Measurements from ENCODE around the gene ATP5MC3. TPM values are rescaled to one million over a fixed set of nuclear protein-coding genes. Genes with fewer than 3 reads are reported as not detected.

The ATP5MC3 gene
- total RNA-seq, 4 donors from 2014 or later = 62.7 to 170 (median 105) TPM

- intact Hi-C loops (cut with DNase I; ENCODE audit: low total_unique reads) = no loop called here
- 0% methylated on average over 55 to 56 of the region's 56 CpGs for WGBS, 2 donors
- no peak for TF ChIP-seq POLR2A (IDR thresholded peaks at IDR 0.05)
- peak in 1 of 3 donors; percentile 22 for TF ChIP-seq CTCF (IDR thresholded peaks at IDR 0.05)
- DNase-seq (ENCODE audit: low spot score in 2 of 2) = peak; percentile 99
- peak within 1 kb of the TSS; percentile 97 for H3K4me3 ChIP-seq (ENCODE audit: low read depth, poor library complexity, severe bottlenecking)
Observed at GRCh38 chr2:175167792-175168563, 13.5 kb downstream of the ATP5MC3 start, which contains the start of gene ATF2. Gene ATF2, minus strand, starts transcription at chr2:175168203. Its CDS starts 31,760 bp downstream, at chr2:175136443.

DNA sequence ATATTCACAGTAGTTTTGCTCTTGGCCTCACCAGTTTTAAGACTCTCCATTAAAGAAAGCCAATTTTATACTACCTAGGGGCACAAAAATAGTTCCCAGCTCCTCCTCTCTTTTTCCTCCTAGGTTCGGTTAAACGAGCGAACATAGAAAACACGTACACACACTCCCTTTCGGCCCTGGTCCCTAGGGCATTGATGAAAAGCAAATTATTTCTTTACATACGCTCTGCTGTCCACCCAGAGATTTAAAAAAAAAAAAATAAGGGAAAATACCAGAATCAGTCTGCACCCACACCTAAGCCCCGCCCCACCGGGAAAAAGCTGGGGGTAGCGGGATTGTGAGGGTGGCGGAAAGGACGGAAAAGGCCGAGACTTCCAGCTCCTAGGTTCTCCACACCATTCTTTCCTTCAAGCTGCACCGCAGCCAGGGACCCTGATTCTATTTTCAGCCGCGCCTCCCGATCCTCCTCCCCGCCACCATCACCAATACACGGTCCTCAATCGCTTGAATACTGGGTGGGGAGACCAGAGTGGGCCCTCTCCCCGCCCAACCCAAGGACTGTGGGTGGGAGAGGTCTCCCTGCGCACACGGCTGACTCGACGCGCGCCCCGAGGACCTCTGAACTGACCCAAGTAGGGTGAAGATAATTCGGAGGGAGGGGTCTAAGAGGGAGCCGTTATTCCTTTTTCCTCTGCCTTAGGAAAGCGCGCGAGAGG is 14.3 kb downstream of the ATP5MC3 start:
- DNase-seq (ENCODE audit: low spot score in 2 of 2) = peak; percentile 26 to 86
- TF ChIP-seq CTCF (IDR thresholded peaks at IDR 0.05) (no peak), POLR2A (IDR thresholded peaks at IDR 0.05) (no peak)
- H3K4me3 ChIP-seq (ENCODE audit: low read depth, poor library complexity, severe bottlenecking) = peak overlapping the region; percentile 97
- 0 to 1% methylated on average over 32 of the region's 32 CpGs for WGBS, 2 donors
- intact Hi-C loops (cut with DNase I; ENCODE audit: low total_unique reads) = no loop called here

DNA sequence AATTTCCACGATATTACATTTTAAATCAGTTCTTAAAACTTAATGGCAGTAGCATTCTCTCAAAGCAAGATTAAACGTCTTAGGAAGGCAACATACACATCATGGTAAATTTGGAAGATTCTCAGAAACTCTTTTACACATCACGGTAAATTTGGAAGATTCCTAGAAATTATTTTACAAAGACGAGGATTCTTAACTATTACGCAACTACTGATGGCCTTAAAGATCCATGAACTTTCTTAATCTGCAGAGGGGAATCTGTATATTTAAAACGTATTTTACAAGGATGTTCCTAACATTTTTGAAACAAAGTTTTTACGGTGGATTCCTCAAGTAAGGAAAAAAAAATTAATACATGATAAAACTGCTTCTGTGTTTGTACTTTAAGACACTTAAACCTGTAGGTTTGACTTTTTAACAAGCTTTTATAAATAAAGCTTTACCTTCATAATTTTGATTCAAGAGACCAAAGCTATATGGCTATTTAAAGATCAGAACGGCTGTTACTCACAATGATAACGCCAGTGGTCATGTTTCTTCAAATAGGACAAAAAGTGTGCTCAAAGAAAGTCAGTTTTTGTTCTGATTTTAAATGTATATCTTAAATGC is 15.2 kb downstream of the ATP5MC3 start:
- DNase-seq (ENCODE audit: low spot score in 2 of 2) = no peak
- H3K4me3 ChIP-seq (ENCODE audit: low read depth, poor library complexity, severe bottlenecking) = no peak overlapping the region
- WGBS, 2 donors = 40 to 44% methylated on average over 9 of the region's 9 CpGs
- no peak for TF ChIP-seq CTCF (IDR thresholded peaks at IDR 0.05)
- TF ChIP-seq POLR2A (IDR thresholded peaks at IDR 0.05) = no peak
- intact Hi-C loops (cut with DNase I; ENCODE audit: low total_unique reads) = no loop called here

DNA sequence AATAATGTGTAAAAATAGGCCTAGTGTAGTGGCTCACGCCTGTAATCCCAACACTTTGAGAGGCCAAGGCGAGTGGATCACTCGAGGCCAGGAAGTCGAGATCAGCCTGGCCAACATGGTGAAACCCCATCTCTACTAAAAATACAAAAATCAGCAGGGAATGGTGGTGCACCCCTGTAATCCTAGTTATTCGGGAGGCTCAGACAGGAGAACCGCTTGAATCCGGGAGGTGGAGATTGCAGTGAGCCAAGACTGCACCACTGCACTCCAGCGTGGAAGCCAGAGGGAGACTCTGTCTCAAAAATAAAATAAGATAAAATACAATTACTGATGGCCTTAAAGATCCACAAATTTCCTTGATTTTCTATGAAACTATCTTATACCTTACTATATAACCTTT is 17.3 kb downstream of the ATP5MC3 start:
- TF ChIP-seq CTCF (IDR thresholded peaks at IDR 0.05) (no peak), POLR2A (IDR thresholded peaks at IDR 0.05) (no peak)
- WGBS, 2 donors = 96 to 97% methylated on average over 8 of the region's 8 CpGs
- H3K4me3 ChIP-seq (ENCODE audit: low read depth, poor library complexity, severe bottlenecking) = no peak overlapping the region
- DNase-seq (ENCODE audit: low spot score in 2 of 2) = no peak
- intact Hi-C loops (cut with DNase I; ENCODE audit: low total_unique reads) = no loop called here

DNA sequence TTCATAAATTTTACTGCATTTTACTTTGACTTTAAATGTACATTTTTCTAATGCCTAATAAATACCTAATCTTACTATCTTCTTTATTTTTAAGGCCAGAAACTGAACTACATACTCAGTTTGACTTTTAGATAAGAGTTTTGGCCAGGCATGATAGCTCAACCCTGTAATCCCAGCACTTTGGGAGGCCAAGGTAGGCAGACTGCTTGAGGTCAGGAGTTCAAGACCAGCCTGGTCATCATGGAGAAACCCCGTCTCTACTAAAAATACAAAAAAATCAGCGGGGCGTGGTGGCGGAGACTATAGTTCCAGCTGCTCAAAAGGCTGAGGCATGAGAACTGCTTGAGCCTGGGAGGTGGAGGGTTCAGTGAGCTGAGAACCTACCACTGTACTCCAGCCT is 22.6 kb downstream of the ATP5MC3 start:
- no peak for TF ChIP-seq CTCF (IDR thresholded peaks at IDR 0.05)
- TF ChIP-seq POLR2A (IDR thresholded peaks at IDR 0.05) = no peak
- no peak overlapping the region for H3K4me3 ChIP-seq (ENCODE audit: low read depth, poor library complexity, severe bottlenecking)
- no peak for DNase-seq (ENCODE audit: low spot score in 2 of 2)
- 96 to 98% methylated on average over 4 of the region's 4 CpGs for WGBS, 2 donors
- intact Hi-C loops (cut with DNase I; ENCODE audit: low total_unique reads) = no loop called here

All from lower leg skin (tissue), 4 donors.